ENCODE data around the gene SELENOK.

The SELENOK gene

DNA sequence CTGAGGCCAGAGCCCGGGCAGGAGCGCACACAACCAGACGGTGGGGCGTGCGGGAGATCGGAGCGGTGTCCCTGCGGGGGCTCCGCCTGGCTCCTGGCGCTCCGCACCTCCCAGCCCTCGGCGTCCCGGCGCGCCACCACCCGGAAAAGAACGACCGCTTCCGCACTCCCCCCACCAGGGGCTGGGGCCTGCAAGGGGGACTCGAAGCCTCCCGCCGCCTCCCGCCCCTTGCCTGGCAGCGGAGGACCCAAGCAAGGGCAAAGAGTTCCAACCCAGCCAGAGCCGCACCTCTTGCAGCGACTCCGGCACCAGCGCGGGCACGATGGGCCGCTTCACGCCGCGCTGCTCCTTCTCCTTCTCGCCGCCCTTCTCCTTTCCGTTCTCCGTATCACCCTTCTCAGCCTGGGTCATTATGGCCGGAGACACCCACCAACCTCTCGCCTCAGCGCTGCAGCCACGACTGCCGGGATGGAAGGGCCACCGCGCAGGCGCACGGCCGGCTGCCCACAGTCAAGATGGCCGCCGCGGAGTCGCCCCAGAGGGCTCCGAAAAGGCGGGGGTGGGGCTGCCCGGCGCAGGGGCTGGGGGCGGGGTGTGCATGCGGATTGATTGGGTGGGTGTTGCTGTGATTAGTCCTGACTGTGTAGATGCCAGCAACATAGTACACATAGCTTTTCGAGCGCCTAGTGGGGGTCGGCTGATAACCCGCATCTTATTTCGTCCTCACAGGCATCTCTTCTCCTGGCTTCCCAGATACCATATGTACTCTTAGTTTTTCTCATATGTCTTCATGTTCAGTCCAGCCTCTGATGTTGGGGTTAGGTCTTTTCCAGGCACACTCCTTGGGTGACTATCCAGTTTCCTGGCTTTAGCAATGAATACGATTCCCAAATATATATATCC is 9.7 kb downstream of the SELENOK start, which contains the start of gene ACTR8:
Gene ACTR8 (minus strand): TSS at position 462 of the 903 bp plus-strand sequence. CDS start 51 bp downstream, at position 411.
- peak; percentile 26 for DNase-seq

DNA sequence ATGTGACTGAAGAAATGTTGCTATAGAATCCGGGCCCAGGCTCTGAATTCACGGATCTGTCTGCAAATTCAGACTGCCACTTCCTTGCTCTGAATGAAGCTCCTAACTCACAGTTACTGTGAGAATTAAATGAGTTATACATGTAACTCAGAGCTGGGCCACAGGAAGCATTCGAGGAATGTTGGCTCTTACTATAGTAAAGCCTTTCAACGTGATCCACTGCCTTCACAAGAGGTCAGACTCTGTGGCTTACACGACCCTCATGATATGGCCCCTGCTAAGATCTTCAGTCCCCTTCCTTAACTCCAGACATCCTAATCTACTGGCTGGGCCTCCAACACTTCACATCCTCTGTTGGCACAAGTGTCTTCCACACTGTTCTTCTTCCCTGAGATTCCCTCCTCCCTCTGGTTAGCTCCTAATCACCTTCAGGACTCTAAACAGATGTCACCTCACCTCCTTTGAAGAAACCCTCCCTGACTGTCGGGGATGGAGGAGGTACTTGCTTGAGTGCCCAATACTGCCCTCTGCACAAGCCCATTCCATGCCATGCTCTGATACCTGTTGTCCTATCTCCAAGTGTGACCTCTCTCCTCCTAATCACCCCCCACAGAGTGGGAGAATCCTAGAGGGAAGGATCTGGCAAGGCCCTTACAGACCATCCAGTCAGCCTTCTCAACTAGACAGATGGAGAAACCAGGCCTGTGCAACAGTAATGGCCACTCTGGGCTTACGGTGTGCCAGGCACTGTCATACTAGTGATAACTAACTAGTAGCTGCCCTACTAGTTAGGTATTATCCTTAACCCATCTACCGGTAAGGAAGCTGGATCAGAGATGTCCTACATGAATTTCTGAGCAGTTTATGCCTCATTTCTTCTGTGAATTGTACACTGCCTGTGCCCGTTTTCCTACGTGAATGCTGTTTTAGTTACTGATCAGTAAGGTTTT is 11.0 kb downstream of the SELENOK start:
- no peak for DNase-seq

- no peak for DNase-seq
Observed at GRCh38 chr3:53865732-53866499, 25.7 kb downstream of the SELENOK start.

DNA sequence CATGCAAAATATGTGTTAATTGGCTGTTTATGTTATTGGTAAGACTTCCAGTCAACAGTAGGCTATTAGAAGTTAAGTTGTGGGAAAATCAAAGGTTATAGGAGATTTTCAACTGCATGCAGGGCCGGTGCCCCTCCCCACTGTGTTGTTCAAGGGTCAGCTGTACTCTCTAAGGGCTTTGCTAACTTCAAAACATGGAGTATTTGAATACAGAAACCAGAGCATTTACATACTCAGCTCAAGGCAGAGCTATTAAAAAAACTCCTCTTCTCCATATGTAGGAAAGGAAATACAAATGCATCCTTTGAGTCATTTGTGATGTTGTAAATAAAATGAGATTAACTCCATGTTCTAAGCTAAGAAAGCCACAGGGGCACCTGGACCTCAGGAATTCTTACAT is 28.5 kb downstream of the SELENOK start:
- no peak for DNase-seq

GRCh38 chr3:53862241-53862640 is 29.4 kb downstream of the SELENOK start:
- DNase-seq = no peak

GRCh38 chr3:53860196-53860595 is 31.5 kb downstream of the SELENOK start:
- no peak for DNase-seq

DNA sequence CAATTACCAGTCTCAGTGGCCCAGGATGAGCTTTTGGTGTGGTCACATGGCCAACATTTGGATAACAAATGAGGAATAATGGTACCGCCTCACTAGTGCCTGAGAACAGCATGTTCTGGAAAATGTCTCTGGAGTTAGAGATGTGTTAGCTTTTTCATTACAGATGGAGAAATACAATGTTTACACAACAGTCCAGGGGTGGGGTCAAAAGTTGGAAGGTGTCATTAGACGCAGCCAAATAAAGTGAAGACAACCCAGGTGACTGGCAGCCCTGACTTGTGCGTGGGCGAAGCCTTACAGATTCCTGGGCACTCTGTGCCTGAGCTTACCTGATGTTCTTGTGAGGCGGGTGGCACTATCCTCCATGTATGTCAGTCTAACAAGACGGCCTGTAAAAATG is 32.5 kb downstream of the SELENOK start:
- no peak for DNase-seq

GRCh38 chr3:53858096-53858741 is 33.4 kb downstream of the SELENOK start:
- DNase-seq = no peak

DNA sequence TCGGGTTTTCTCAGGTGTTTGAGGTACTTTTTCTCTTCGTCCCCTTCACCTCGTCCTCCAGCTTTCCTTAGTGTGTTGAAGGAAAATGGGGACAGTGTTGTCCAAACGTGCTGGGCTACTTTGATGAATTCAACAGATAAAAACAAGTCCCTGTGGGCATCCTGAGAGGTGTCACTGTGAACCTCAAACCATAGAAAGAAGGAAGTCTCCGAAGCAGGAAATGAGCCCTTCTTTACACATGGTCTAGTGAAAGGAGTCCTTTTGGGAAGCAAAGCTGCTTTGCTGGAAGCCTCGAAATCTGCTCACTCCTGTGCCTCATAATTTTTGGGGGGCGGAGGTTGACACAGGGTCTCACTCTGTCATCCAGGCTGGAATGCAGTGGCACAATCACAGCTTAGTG is 34.7 kb downstream of the SELENOK start:
- DNase-seq = no peak

DNA sequence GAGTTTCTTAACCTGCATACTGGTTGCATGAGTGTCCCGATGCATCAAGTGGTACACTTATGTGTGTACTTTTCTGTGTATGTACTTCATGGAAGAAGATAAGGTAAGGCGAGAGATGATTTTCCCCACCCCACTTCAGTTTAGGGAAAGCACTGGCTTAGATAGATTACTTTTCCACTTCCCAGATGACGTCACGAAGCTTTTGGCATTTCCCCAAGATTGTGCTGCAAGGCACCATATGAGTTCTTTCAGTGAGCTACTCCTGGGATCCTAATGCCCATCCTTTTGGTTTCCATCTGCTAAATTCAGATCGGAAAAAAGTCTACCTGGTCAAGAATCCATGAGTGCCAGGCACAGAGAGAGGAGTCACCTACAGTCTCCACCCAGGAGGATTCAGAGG is 40.8 kb downstream of the SELENOK start:
- no peak for DNase-seq

GRCh38 chr3:53849916-53850315 is 41.7 kb downstream of the SELENOK start:
- no peak for DNase-seq

DNA sequence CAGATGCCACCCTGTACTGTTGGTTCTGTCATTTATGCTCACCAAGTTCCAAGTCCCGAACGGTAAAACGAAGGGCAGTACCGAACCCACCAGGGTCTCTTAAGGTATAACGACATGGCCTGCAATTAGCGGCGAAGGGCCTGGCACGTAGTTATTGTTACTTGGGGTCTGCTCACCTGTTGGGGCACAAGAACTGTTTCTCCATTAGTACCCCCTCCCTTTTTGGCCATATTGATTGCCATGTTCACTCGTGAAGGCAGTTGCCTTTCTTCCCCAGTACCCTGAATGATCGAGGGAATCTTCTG is 44.9 kb downstream of the SELENOK start:
- DNase-seq = no peak

DNA sequence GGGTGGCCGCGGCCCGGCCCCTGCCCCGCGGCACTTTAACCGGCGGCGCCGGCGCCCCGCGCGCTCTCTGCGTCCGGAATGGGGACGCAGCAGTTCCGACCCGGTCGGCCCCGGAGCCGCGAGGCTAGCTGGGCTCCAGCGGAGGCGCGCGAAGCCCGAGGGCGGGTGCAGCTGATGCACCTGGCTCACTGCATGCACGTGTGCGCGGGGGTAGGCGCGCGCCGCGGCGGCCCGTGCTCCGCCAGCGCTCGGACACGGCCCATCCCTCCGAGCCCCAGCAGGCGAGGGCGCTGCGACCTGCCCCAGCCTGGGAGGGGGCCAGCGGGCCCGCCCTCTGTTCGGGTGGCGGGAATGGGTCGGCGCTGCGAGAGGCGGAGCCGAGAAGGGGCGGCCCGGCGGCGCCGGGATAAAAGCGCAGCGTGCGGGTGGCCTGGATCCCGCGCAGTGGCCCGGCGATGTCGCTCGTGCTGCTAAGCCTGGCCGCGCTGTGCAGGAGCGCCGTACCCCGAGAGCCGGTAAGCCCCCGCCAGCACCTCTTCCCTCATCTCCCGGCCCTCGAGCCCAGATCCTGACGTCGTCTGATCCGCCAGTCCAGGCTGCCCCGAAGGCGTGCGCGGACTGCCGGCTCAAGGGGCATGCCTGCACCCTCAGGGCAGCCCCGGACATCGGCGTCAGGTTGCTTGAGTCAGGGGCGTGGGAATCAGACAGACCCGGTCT is 45.4 kb downstream of the SELENOK start, which contains the start of the genes CHDH and IL17RB:
Gene CHDH (minus strand): TSS at position 286 of the 717 bp plus-strand sequence. CDS start 22,411 bp downstream, outside the sequence.
Gene IL17RB (plus strand): TSS at position 435 of the 717 bp plus-strand sequence. CDS start 21 bp downstream, at position 456.
- no peak for DNase-seq

- no peak for DNase-seq
Observed at GRCh38 chr3:53845881-53846133, 45.9 kb downstream of the SELENOK start.

- DNase-seq = no peak
Observed at GRCh38 chr3:53845103-53845880, 46.4 kb downstream of the SELENOK start.

- no peak for DNase-seq
Observed at GRCh38 chr3:53844262-53845102, 47.2 kb downstream of the SELENOK start.

DNA sequence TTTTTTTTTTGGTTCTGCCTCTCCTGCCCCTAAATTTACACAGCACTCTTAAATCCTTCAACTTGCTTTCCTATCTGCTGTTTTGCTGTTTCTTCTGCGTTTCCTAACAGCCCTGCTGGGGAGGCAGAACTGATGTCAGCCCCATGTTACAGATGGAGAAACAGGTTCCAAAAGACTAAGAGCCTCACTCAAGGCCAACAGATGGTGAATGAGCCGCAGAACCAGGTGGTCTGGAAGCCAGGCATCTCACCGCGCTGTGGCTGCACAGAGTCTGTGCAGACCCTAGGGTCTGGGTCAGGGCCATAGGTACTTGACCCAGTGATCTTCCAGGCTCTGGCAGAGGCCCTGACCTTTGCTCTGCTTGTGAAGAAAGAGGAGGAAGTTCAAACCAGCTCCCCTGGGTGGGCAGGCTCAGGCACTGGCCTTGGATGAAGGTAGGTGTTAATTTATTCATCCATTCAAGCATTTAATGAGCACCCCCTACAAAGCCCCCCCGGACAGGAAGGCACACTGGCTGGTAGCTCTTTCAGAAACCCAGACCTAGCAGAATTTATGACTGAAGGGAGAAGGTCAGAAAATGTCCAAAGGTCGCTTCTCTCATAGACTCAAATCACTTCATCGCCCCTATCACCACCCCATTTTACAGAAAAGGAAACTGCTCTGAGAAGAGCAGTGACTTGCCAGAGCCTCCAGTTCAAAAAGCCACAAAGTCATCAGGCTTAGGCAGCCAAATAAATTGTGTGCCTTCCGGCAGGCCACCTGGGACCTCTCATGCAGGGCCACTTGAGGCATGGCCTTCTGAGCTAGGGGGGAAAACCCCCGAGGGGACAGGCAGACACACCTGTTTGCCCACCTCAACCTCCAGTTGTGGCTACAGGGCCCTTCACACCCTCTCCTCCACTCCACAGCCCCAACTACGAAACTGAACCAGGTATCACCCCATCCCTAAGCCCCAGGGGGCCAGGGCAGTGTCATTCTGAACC is 48.2 kb downstream of the SELENOK start:
- DNase-seq = no peak

DNA sequence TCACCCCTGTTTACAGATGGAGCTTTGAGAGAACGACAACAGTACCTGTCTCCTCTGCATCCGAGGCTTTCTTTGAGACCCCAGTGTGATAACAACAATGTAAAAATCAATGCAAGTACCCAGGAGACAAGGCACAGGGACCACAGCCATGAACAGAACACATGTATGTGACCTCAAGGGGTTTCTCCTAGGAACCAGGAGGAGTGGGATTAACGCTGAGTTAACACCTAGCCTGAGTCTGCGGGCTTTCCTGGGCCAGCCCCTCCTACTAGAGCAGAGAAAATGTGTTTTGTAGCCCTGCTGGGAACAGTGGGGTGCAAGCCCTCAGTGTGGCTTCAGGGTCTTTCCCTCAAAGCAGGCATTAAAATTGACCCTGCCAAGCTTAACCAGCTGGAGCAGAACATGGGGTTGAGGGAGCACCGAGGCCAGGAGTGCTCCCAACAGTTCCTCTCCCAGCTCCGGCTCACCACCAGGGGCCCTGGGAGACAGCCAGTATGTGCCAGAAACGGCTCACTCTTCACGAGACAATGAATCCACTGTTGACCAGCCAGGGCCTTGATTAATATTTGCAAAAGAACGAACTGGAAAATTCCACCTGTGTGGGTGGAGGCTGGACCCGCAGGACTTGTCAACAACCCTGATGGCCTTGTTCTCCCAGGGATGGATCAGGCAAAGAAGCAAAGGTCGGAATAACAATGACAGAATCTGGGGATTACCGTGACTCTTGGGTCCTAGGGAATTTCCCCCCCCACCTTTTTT is 49.0 kb downstream of the SELENOK start:
- no peak for DNase-seq
